HG03159 (cell line): ENCODE results near the gene SYF2.
"Not testable (repeated sequence)": the region's sequence is repeated elsewhere in the genome, so short reads cannot be mapped to it uniquely, and the experiment has no call there.

ENCODE experiments used
- ATAC-seq: cut with Tn5 transposase; IDR thresholded peaks from one replicate; pipeline ENCODE4 v1.9.1; 2021; ENCODE audit warnings: mild to moderate bottlenecking, moderate library complexity; ENCODE audit not compliant: unreplicated experiment

SYF2 gene

DNA sequence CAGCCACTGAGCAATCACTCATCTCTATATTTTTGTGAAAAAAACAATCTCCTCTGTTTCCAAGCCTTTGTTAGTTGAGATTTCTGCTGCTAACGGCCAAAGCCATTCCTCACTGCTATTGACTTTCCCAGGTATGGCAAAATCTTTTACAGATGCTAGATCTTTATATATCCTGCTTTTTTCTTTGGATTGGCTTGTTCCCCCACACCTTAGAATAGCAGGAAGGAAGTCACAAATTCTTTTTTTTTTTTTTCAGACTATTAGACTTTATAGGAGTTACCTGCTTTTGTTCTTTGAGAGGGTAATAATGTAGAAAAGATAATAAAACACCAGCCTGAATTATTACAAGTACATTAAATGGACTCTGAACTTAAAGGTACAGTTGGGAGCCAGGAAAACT, 24.2 kb downstream of the SYF2 start:
- no peak for ATAC-seq

DNA sequence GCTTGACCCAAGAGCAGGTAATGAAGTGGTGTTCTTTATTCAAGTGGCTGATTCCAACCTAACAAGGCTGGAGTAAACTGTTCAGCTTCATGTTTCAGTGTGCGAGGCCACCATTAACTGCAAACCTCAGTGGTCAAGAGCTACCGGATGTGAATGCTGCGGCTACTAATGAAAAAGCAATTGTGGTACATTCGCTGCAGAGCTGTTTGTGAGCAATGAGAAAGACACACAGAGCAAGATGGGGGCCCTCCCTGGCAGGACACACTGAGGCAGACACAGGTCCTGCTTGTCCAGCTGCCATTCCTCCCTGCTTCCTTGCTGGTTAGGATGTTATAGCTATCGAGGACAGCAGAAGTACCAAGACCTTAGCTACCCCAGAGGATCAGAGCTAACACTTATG, 26.1 kb downstream of the SYF2 start:
- ATAC-seq = no peak

DNA sequence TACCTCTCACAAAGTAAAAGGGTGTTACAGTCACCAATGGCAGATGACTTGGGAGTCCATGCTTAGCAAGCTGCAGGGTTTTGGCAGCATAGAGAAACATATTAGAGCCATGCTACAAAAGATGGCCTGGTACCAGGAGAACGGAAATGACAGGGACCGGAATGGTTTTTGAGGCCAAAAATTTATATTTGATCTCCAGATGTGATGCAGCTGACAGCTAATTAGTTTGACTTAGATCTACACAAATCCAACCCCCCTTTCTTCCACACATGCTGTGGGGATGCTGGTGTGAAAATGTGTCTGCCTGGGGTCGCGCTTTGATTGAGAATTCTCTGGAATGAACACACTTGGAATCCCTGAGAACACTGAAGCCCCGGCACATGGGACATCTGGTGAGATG, 26.5 kb downstream of the SYF2 start:
- ATAC-seq = no peak

DNA sequence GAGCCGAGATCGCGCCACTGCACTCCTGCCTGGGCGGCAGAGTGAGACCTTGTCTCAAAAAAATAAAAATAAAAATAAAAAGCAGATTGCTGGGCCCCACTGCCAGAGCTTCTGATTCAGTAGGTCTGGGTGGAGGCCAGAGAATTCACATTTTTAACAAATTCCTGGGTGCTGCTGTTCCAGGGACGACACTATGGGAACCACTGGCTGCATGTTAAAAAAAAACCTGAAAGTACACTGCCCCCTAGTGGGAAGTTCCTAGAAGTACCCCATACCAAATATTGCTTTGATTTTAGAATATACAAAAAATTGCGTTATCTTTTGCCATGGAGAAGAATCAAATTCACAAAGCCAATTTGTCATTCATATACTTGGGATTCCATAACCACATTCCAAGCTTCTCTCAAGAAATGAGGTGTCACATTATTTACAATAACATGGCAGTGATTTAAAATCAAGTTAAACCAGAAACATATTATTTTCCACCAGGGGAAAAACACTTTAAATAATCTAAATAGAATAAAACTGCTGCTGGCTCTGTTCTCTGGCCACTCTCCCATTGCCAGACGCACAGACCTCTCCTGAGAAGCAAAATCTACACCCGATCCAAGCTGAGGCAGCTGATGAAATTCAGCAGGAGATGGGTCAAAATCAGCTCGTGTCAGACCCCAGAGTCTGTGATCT, 27.4 kb downstream of the SYF2 start:
- no peak for ATAC-seq

DNA sequence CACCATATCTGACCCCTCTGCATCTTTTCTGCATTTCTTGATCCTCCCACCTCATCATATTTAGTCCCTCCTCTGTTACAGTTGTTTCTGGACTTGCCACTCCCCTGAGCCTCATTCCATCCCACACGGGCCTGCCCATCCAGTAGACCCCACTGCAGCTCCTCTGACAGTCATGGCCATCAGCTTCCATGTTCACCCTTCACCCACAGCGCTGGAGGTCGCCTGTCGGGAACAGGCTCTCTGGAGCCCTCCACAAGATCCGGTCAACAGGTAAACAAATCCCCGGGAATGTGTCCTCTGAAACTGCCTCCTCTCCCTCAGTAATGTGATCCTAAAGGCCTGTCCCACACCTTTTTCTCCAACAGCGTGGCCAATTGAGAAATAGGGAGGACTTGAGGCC, 31.3 kb downstream of the SYF2 start:
- no peak for ATAC-seq

DNA sequence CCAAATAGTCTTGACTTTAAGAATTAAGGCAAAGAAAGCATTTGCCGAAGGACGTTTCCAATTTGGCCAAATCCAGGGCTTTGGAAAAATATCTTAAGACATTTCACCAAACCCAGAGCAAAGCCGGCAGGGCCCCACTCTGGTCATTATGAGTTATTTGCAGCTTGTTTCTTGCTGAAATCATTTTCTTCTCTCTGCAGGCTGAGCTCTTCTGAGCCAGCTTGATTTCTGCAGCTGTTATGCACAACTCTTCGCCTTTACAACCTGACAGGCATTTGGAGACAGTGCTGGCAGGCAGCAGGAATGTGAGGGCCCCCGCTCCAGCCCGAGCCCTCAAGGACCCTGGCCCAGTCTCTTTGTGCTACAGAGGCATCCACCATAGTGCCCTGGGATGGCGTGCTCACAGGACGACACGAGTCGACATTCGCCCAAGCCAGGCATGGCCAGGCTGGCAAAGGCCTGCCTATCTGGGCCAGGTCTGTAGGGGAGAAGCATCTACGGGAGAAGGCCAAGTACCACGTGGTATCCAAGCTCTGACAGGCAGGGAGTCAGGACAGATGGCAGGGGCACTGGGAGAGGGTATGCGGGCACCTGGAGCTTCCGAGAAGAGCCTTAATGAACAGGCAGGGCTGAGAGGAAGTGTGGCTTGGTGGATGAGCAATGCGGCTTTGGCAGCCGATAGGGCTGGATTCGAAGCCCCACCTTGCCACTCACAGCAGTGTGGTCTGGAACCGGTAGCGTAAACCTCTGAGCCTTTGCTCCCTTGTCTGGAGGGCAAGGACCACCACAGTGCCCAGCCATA, 32.3 kb downstream of the SYF2 start:
- no peak for ATAC-seq

DNA sequence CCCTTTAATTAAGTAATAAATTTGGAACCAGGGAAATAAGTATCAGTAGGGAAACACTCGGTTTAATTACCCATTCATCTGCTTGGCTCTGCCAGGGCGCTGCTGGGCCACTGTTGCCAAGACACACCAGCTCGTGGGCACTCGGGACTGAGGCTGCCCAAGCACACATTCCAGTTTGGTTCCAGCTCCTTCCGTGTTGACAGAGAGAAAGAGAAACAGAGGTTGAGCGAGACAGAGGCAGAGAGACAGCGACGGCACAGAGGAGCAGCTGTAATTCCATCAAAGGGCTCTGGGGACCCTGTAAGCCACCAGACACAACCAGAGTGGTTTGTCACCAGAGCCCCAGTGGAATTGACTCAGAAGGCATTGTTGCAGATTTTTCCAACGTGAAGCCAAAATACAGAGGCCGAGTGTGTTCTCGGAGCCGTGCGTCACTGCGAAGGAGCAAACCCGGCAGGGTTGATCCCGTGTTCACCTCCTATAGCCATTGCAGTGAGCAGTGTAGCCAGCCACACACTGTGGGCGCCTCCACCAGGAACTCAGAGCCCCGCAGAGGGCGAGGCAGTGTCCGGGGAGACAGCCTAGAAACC, 33.5 kb downstream of the SYF2 start:
- no peak for ATAC-seq

DNA sequence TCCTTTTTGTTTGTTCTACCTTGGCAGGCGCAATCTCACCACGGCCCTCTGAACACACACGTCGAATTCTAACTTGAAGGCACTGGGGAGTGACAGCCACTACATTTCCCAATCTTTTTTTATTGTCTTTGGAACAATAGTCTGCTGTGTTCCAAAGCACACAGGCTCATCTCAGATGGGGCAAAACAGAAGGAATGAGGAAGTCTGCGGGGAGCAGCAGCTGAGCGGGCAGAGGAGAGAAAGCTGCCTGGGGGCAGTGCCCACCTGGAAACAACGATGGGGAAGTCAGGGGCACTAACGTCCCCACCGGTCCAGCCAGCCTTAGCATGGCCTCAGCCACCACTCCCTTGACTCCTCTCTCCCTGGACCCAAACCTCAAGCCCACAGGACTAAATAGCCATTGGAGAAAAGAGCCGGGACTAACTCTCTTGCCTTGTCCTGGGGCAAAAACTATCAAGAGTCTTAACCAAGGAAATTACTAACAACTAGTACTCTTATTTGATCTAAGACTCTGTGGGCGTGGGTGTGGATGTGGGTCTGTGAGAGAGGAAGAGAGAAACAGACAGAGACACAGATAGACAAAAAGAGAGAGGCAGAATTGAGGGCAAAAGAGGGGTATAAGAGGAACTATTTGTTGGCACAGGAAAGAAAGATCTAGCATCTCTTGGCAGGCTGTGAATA, 34.2 kb downstream of the SYF2 start:
- ATAC-seq = no peak

DNA sequence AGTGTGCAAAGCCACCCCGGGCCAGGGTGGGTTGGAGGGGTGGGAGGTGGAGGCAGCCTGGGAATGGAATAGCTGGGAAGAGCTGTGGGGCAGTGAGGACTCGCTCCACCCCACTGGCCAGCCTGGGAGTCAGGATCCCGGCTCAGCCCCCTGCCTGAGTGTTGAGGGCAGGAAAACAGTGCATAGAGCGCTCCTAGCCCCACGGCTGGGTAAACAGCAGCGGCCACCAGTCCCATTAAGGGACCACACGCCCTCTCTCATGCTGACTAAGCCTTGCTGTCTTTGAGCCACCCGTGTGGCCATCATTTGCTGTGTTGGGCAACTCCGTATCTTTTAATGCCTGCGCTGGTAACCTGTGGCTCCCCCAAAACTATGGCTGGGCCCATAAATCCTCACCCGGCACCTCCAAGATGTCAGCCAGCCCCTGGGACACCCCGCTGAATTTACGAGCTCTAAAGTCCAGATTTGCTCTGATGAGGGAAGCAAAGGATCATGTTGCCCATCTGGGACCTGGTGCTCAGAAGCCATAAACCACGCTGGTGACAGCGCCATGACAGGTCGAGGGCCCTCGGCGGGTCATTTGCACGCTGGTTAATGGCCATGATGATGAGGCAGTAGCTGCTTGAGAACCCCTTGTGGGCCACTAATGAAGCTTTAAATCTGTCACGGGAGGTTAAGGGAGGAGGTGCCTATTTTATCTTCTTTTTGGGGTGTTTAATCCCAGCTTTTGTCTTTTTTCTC, 34.9 kb downstream of the SYF2 start:
- ATAC-seq = no peak

DNA sequence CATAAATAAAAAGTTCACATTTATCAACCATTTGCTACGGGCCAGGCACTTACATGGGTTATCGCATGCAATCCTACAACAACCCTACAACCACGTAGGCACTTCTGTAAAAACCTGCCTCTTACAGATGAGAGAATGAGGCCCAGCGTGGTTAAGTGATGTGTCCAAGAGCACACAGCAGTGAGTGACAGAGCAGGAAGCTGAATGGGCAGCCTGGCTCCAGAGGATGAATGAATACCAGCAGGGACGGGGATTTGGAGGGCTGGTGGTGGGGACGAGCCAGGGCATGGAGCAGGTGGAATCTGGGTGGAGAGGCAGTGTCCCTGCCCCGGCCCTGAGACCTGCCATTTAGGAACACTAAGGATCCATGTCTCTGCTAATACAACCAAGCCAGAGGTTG, 35.5 kb downstream of the SYF2 start:
- no peak for ATAC-seq

DNA sequence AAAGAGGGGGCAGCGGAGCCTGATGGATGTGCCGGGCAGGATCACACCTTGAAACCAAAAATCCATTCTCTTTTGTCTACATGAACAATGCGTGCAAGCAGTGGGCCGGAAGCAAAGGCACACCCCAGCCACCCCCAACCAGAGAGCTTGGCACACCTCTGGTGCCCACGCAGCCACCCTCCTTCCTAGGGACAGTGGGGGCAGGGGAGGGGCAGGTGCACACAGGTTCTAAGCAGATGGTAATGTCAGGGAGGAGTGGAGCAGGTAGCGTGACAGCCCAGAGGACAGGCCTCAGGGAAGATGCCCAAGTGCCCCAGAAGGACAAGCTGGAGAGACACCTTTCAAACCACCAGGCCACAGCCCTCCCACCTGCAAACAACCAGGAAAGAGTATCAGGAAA, 36.5 kb downstream of the SYF2 start:
- ATAC-seq = no peak

DNA sequence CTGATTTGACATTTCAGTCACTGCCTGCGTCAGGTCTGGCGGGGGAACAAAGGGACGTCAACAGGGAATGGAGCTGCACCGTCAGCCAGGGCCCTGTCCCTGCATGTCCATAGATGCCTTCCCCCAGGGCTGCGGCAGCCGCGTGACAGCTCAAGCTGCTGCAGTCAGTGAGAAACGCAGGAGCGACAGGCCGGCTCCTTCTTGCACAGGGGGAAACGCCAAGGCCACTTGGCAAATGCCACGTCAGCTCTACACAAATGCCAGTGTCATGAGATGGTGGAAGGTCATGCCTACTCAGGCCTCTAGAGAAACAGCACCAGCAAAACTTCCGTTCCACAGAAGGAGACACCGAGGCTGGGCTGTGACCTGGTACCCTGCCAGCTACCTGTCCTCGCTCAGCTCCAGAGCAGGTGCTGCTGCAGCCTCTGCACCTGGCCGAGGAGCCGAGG, 37.7 kb downstream of the SYF2 start:
- no peak for ATAC-seq

DNA sequence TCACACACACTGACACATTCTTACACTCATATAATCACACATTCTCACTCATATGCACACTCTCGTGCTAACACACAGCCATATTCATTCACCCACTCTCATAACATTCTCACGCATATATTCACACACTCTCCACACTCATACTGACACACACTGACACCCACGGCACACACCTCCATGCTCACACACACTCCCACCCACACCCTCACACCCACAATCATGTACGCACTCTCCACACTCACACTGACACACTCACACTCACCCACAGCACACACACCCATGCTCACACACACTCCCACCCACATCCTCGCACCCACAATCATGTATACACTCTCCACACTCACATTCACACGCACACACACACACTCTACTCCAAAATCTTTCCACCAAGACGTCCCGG, 38.2 kb downstream of the SYF2 start:
- no peak for ATAC-seq

DNA sequence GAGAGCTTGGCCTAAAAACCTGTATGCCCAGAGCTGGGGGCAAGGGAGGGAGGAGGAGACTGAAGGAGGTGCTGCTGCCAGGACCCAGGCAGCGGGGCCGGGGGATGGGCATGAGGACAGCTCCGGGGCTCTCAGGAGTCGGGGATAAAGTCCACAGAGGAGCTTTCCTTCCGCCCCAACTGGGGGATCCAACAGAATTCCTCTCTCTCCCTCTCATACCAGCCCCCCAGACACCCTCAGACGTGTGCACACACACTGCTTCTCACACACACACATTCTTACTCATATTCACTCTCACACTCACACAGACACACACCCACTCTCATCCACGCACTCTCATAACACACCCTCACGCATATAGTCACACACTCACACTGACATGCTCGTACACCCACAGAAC, 39.1 kb downstream of the SYF2 start:
- ATAC-seq = no peak

DNA sequence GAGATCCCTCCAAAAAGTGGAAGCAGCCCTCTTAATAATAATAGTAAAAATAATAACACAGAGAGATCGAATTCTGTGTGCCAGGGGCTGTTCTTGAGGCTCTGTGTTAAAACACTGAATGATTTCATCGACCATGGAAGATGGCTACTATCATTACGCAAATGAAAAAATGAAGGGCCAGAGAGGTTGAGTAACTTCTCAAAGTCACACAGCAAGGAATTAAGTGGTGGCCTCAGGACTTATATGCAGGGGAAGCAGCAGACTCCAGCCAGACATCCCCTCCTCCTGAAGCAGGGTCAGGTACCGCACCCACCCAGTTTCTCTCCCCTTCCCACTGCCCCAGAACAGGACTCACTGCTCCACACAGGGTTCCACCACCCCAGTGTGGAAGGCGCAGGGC, 40.1 kb downstream of the SYF2 start:
- no peak for ATAC-seq

DNA sequence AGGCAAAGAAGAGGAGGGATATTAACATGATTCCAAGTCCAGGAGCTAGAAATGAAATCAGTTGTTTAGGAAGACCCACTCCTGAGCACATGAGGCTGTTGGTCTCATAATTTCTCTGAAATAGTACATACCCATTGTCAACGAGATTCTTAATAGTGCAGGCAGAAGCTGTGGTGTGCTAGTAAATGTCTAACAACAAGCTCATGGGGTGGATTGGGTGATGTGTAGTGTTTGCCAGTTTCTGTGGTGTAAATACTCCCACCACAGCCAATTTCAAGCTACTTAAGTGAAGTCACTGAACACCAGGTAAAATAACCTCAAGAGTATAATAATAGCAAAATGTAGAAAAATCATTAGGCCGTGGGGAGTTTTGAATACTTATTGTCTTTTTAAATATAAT, 42.0 kb downstream of the SYF2 start:
- no peak for ATAC-seq

DNA sequence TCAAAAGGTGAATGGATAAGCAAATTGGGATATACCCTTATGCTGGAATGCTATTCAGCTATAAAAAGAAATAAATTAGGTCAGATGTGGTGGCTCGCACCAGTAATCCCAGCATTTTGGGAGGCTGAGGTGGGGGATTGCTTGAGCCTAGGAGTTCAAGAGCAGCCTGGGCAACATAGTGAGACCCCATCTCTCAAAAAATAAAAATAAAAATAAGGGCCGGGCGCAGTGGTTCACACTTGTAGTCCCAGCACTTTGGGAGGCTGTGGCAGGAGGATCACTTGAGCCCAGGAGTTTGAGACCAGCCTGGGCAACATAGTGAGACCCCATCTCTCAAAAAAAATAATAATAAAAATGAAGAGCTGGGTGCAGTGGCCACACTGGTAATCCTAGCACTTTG, 44.4 kb downstream of the SYF2 start:
- not testable (repeated sequence) for ATAC-seq

DNA sequence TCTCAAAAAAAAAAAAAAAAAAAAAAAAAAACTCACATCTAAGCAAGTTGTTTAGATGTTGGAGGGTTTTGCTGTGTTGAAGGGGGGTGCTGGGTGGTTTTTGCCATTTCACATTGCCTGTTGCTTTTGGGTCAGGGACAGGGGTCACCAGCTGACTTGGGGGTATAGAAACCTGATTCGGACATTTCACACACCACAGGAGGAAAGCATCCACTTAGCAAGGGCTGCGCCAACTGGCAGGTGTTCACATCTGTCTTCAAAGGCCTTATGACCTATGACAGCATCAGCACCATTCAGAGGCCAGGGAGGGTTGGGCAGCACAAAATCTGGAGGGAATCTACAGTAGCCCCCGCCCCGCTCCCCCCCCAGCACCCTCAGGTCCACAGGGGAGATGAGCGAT, 45.2 kb downstream of the SYF2 start:
- ATAC-seq = no peak

DNA sequence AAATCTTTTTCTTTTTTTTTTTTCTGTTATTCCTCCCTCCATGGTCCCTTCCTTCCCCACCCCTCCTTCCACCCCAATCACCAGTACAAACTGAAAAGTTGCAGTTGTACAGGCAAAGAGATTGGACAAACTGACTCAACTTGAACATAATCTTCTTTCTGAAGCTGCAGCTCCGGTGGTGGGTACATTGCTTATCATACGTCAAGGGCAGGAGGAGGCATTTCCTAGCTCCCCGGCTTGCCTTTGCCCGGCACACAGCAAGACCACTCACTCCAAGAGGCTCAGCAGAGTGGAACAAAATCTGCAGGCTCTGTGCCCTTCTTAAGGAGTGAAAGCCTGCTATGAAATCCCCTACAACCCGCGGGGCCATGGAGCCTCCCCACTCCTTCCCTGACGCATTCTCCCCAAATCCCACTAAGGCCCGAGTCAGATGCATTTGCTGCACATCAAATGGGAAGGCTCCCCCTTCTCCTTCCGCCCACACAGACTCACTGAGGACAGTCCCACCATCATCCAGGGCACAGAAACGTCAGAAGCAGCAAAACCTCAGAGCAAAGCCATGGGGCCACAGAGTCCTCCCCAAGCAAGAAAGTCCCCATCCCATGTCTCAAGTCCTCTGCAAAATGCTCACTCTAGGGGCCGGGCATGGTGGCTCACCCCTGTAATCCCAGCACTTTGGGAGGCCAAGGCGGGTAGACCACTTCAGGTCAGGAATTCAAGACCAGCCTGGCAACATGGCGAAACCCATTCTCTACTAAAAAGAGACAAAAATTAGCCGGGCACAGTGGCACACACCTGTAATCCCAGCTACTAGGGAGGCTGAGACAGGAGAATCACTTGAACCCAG, 45.9 kb downstream of the SYF2 start:
- no peak for ATAC-seq
